Measurements from ENCODE around the gene SOX13.
"Not testable (repeated sequence)": the region's sequence is repeated elsewhere in the genome, so short reads cannot be mapped to it uniquely, and the experiment has no call there.

Gene SOX13

GRCh38 chr1:204087181-204087892 lies 14.4 kb downstream of the SOX13 start:
- no peak for DNase-seq (ENCODE audit: low read depth in 3 of 3, low spot score in 1 of 3)

- no peak for DNase-seq (ENCODE audit: low read depth in 3 of 3, low spot score in 1 of 3)
Observed at GRCh38 chr1:204087893-204088528, 15.1 kb downstream of the SOX13 start.

- no peak for DNase-seq (ENCODE audit: low read depth in 3 of 3, low spot score in 1 of 3)
Observed at GRCh38 chr1:204088596-204088995, 15.7 kb downstream of the SOX13 start.

- DNase-seq (ENCODE audit: low read depth in 3 of 3, low spot score in 1 of 3): no peak
Observed at GRCh38 chr1:204089044-204089751, 16.3 kb downstream of the SOX13 start.

- not testable (repeated sequence) for DNase-seq (ENCODE audit: low read depth in 3 of 3, low spot score in 1 of 3)
Observed at GRCh38 chr1:204090132-204090531, 17.2 kb downstream of the SOX13 start.

- no peak for DNase-seq (ENCODE audit: low read depth in 3 of 3, low spot score in 1 of 3)
Observed at GRCh38 chr1:204091066-204091465, 18.2 kb downstream of the SOX13 start.

- DNase-seq (ENCODE audit: low read depth in 3 of 3, low spot score in 1 of 3): no peak
Observed at GRCh38 chr1:204091787-204092312, 18.9 kb downstream of the SOX13 start.

GRCh38 chr1:204092632-204093420 lies 19.9 kb downstream of the SOX13 start:
- DNase-seq (ENCODE audit: low read depth in 3 of 3, low spot score in 1 of 3): no peak

GRCh38 chr1:204093421-204093717 lies 20.5 kb downstream of the SOX13 start:
- no peak for DNase-seq (ENCODE audit: low read depth in 3 of 3, low spot score in 1 of 3)

- no peak for DNase-seq (ENCODE audit: low read depth in 3 of 3, low spot score in 1 of 3)
Observed at GRCh38 chr1:204093781-204094180, 20.9 kb downstream of the SOX13 start.

GRCh38 chr1:204094313-204094729 lies 21.4 kb downstream of the SOX13 start:
- no peak for DNase-seq (ENCODE audit: low read depth in 3 of 3, low spot score in 1 of 3)

- no peak for DNase-seq (ENCODE audit: low read depth in 3 of 3, low spot score in 1 of 3)
Observed at GRCh38 chr1:204094856-204095634, 22.1 kb downstream of the SOX13 start.

GRCh38 chr1:204096931-204097330 lies 24.0 kb downstream of the SOX13 start:
- DNase-seq (ENCODE audit: low read depth in 3 of 3, low spot score in 1 of 3): no peak

GRCh38 chr1:204098683-204099082 lies 25.8 kb downstream of the SOX13 start:
- DNase-seq (ENCODE audit: low read depth in 3 of 3, low spot score in 1 of 3): no peak

- not testable (repeated sequence) for DNase-seq (ENCODE audit: low read depth in 3 of 3, low spot score in 1 of 3)
Observed at GRCh38 chr1:204099754-204100153, 26.8 kb downstream of the SOX13 start.

GRCh38 chr1:204102029-204102611 lies 29.2 kb downstream of the SOX13 start:
- no peak for DNase-seq (ENCODE audit: low read depth in 3 of 3, low spot score in 1 of 3)

- no peak for DNase-seq (ENCODE audit: low read depth in 3 of 3, low spot score in 1 of 3)
Observed at GRCh38 chr1:204102739-204103430, 30.0 kb downstream of the SOX13 start.

GRCh38 chr1:204103431-204103741 lies 30.5 kb downstream of the SOX13 start:
- no peak for DNase-seq (ENCODE audit: low read depth in 3 of 3, low spot score in 1 of 3)

GRCh38 chr1:204104331-204105130 lies 31.6 kb downstream of the SOX13 start:
- DNase-seq (ENCODE audit: low read depth in 3 of 3, low spot score in 1 of 3): no peak
